GM12873 (cell line): ENCODE results near the gene PIP5K1C.

Experiments
- CTCF ChIP-seq: IDR thresholded peaks from 2 replicates; pipeline ENCODE4 v1.5.1; 2012; ENCODE audit warnings: low read depth, mild to moderate bottlenecking, moderate library complexity, low read length, control low read depth; ENCODE audit not compliant: insufficient read depth; ENCODE audit errors: missing control alignments

PIP5K1C gene

GRCh38 chr19:3687393-3687773 lies 12.9 kb downstream of the PIP5K1C start:
- TF ChIP-seq CTCF = no peak

- TF ChIP-seq CTCF = no peak
Measured at GRCh38 chr19:3684817-3685410, 15.4 kb downstream of the PIP5K1C start.

GRCh38 chr19:3684054-3684816 lies 16.0 kb downstream of the PIP5K1C start:
- no peak for TF ChIP-seq CTCF

- TF ChIP-seq CTCF = no peak
Measured at GRCh38 chr19:3683405-3684053, 16.7 kb downstream of the PIP5K1C start.

- TF ChIP-seq CTCF = no peak
Measured at GRCh38 chr19:3682741-3683404, 17.4 kb downstream of the PIP5K1C start.

GRCh38 chr19:3682286-3682685 lies 18.0 kb downstream of the PIP5K1C start:
- no peak for TF ChIP-seq CTCF

- TF ChIP-seq CTCF = no peak
Measured at GRCh38 chr19:3680939-3681338, 19.3 kb downstream of the PIP5K1C start.
